Omental fat pad (tissue), 4 donors: ENCODE results near the gene MMP17. TPM values are rescaled to one million over a fixed set of nuclear protein-coding genes. Genes with fewer than 3 reads are reported as not detected.
A peak's percentile ranks its signal among the peaks of the same experiment; 100 is the strongest.

ENCODE experiments used
- ATAC-seq: fragments of 150-250 bp; one replicate; pipeline ENCODE4 v1.9.1; 2016; ENCODE audit warnings: mild to moderate bottlenecking, moderate library complexity; ENCODE audit not compliant: low FRiP score
- DNase-seq: peaks from one replicate; pipeline ENCODE4 v3.0.0-alpha.2; 2019; ENCODE audit warnings: low spot score
- total RNA-seq, 4 donors: library from RNA; depleted of rRNA; stranded (reverse); fragments of >200 nt; gene quantifications; one replicate each; pipeline ENCODE4 v1.1.0, GENCODE V29; 2016
- TF ChIP-seq, protein P1 (sequence below), 3 donors: fragments of 450-650 bp; IDR thresholded peaks; one replicate each; pipeline ENCODE4 v1.5.1; 2016 to 2017; ENCODE audit warnings: antibody characterized with exemption in 3 of 3, mild to moderate bottlenecking in 3 of 3, moderate library complexity in 2 of 3

The MMP17 gene
- total RNA-seq, 4 donors from 2014 or later: 2.3 to 10.9 (median 3.0) TPM

DNA sequence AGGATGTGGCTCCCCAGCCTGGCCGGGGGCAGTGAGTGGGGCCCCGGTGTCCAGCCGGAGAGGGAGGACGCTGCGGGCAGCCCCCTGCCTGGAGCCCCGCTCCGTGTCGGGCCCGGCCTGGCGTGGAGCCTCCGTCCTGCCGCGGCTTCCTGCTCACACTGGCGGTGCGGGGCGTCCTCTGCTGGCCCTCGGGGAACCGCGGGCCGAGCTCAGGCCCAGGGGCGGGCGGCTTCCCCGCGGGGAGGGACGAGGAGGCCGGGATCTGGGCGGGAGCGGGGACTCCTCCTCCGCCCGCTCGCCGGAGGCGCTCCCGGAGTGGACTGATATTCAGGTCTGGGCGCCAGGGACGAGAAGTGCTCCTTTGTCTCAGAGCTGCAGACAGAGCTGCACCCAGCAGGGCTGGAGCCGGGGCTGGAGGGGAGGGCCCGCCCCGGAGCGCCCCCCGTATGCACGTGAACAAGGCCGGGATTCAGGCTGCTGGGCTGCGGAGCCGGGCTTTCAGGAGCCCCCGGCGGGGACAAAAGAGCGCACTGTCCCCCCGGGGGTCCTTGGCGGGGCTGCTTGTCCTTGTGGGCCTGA, 2.2 kb downstream of the MMP17 start:
- DNase-seq (peak; percentile 27), ATAC-seq (peak; percentile 70)
- TF ChIP-seq, protein P1, sequence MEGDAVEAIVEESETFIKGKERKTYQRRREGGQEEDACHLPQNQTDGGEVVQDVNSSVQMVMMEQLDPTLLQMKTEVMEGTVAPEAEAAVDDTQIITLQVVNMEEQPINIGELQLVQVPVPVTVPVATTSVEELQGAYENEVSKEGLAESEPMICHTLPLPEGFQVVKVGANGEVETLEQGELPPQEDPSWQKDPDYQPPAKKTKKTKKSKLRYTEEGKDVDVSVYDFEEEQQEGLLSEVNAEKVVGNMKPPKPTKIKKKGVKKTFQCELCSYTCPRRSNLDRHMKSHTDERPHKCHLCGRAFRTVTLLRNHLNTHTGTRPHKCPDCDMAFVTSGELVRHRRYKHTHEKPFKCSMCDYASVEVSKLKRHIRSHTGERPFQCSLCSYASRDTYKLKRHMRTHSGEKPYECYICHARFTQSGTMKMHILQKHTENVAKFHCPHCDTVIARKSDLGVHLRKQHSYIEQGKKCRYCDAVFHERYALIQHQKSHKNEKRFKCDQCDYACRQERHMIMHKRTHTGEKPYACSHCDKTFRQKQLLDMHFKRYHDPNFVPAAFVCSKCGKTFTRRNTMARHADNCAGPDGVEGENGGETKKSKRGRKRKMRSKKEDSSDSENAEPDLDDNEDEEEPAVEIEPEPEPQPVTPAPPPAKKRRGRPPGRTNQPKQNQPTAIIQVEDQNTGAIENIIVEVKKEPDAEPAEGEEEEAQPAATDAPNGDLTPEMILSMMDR (IDR thresholded peaks at IDR 0.05): no peak

DNA sequence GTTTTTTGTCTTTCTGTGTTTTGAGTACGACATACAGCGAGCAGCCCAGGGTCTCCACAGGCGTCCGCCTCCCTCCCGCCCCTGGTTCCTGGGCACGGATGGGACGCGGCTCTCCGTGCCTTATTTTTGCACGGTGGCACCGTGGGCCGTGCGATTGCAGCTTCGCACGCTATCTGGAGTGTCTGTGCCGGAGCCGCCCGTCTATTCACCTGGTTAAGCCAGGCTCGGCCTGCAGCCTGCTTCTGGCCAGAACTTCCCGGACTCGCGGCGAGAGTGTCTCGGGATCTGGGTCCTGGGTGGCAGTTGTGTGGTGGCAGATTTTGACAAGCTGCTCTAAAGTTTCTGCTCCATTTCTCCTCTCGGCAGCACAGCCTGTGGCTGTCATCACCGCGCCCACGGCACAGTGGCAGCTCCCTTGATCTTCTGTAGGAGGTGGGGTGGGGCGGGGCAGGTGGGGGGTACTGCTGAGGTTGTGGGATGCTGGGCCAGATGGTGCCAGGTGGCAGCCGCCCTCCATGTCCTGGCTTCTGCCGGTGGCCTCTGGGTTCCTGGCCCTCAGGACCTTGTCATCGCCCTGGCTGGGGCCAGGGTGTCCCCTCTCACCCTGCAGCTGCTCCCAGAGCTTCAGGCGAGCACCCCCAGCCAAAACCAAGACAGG, 2.9 kb downstream of the MMP17 start:
- no peak for ATAC-seq
- DNase-seq: no peak
- TF ChIP-seq, protein P1 (IDR thresholded peaks at IDR 0.05): no peak

DNA sequence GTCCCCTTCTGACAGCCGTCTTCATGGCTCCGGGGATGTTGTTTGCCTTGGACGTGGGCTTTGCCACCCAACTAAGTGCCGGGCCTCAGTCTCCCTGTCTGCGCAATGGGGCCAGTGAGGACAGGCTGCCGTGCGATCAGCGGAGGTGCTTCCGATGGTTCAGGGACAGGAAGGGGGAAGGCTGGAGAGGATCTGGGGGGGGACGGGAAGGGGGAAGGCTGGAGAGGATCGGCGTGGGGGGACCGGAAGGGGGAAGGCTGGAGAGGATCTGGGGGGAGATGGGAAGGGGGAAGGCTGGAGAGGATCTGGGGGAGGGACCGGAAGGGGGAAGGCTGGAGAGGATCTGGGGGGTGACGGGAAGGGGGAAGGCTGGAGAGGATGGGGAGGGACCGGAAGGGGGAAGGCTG, 3.4 kb downstream of the MMP17 start:
- ATAC-seq (no peak), DNase-seq (no peak)
- TF ChIP-seq, protein P1 (IDR thresholded peaks at IDR 0.05): no peak

DNA sequence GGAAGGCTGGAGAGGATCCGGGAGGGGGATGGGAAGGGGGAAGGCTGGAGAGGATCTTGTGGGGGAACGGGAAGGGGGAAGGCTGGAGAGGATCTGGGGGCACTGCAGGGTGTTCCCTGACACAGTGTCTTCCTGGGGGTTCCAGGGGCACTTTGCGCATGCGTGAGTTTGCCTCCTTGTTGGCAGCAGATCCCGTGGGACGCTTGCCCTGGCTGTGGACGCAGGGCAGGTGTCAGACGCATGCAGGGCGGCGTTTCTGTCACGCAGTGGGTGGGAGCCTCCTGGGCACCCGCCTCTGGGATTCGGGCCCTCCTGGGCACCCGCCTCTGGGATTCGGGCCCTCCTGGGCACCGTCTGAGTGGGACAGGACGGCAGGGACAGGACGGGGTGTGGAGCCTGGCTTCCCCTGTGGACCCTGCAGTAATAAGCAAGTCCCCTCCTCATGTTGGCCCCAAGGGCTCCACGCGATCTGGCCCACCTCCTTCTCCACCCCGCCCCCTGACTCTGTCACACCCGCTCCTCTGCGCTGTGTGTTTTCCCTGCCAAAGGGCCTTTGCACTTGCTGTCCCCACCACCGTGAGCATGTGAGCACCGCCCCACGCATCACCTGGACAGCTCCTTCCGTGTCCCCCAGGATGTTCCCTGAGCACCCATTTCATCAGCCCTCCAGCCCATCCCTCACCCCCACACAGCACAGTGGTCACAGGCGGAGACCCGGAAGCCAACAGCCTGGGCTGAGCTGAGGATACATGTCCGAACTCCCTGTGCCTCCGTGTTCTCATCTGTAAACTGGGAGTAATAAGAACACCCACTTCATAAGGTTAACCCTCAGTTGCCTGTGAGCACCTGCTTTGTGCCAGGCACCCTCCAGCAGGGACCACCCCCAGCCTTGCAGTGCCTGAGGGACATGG, 4.4 kb downstream of the MMP17 start:
- TF ChIP-seq, protein P1 (IDR thresholded peaks at IDR 0.05): no peak
- DNase-seq (no peak), ATAC-seq (no peak)

DNA sequence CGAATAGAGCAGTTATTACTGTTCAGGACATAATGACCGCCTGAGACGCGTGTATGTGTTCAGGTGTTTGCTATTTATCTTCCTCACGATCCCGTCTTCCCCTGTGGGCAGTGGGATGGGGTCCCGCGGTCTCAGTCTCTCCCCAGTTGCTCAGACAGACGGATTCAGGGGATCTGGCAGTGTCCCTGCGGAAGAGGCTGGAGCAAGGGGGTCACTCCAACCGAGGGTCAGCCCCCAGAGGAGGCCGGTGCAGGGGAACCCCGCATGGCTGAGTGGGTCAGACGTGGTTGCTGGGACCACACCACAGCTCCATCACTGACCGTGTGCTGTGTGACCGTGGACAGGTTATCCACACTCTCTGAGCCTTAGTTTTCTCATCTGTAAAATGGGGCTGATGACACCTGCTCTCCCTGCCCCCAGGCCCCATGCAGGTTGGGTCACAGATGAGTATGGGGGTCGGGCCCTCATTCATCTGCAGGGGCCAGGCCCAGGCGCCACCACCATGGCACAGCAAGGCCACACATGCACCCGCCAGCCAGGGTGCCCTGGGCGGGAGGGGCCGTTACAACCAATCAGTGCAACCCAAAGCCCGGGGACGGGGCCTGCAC, 5.2 kb downstream of the MMP17 start:
- DNase-seq (no peak), ATAC-seq (no peak)
- TF ChIP-seq, protein P1 (IDR thresholded peaks at IDR 0.05): no peak

DNA sequence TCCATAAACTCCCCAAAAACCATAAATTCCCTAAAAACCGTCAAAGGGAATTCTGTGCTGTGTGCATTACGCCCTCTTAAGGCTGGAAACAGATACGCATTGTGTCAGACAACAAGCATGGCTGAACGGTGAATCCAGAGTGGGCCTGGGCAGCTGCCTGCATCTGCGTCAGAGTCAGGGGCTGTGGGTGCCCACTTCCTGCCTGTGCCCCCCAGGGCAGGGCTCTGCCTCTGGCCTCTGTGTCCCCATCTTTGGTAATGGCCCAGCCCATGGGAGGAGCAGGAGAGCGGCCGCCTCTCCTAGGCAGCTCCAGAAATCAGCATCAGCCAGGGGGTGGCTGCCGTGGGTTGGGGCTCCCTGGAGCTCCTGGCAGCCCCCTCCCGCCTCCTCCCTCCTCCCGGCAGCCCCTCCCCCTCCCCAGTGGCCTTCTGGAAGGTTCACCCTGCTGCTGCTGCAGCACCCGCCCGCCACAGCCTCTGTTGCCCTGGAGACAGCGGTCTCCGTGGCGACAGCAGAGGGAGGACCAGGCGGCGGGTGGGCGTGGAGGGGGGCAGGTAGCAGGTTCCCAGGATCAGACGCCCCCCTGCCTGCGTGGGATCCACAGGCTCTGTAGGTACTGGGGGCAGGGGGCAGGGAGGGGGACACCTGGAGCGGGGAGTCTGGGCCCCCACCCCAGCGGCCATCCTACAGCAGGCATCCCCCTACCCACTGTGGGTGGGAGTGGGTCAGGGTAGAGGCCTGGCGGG, 5.9 kb downstream of the MMP17 start:
- TF ChIP-seq, protein P1 (IDR thresholded peaks at IDR 0.05): no peak
- ATAC-seq (no peak), DNase-seq (no peak)
